HepG2 (cell line): Measurements from ENCODE around the gene DOK1. TPM values are rescaled to one million over a fixed set of nuclear protein-coding genes. Genes with fewer than 3 reads are reported as not detected.

Source experiments
- CHCHD3 ChIP-seq: sonication (generic); formaldehyde crosslinking; IDR thresholded peaks from 2 replicates; pipeline ENCODE4 v1.8.0; 2022; ENCODE audit warnings: mild to moderate bottlenecking, missing genetic modification reagents, moderate library complexity
- ELF4 ChIP-seq: sonication (generic); formaldehyde crosslinking; IDR thresholded peaks from 2 replicates; pipeline ENCODE4 v1.5.0; 2020; ENCODE audit warnings: missing genetic modification reagents, mild to moderate bottlenecking, moderate library complexity, borderline replicate concordance
- FOXA1 ChIP-seq, 2 experiments: fragments of 450-650 bp in 1 of 2; sonication (generic) in 1 of 2; formaldehyde crosslinking in 1 of 2; IDR thresholded peaks; 2 replicates each; pipeline versions ENCODE4 v1.4.0 to v1.6.1; 2016 to 2020; ENCODE audit warnings: missing genetic modification reagents in 1 of 2
- ISX ChIP-seq: sonication (generic); formaldehyde crosslinking; conservative IDR thresholded peaks from 2 replicates; pipeline ENCODE4 v1.5.0; 2020; ENCODE audit warnings: missing genetic modification reagents
- MAFK ChIP-seq, 2 experiments: IDR thresholded peaks in 1 of 2; conservative IDR thresholded peaks in 1 of 2; 2 replicates each; pipeline ENCODE4 v1.6.1; 2011; ENCODE audit warnings: improper control_type of control experiment in 2 of 2, low read length in 2 of 2
- NR2C2 ChIP-seq: sonication (generic); formaldehyde crosslinking; IDR thresholded peaks from 2 replicates; pipeline ENCODE4 v1.4.0; 2020; ENCODE audit warnings: missing genetic modification reagents, mild to moderate bottlenecking, moderate library complexity, borderline replicate concordance
- SKI ChIP-seq: fragments of 450-650 bp; IDR thresholded peaks from one replicate; pipeline ENCODE4 v1.6.1; 2018; ENCODE audit warnings: mild to moderate bottlenecking; ENCODE audit not compliant: partially characterized antibody
- TFE3 ChIP-seq: IDR thresholded peaks from 2 replicates; pipeline ENCODE4 v1.6.1; 2016
- ZBTB43 ChIP-seq: sonication (generic); formaldehyde crosslinking; conservative IDR thresholded peaks from 2 replicates; pipeline ENCODE4 v1.4.0; 2020; ENCODE audit warnings: missing genetic modification reagents
- ZMAT3 ChIP-seq: sonication (generic); formaldehyde crosslinking; conservative IDR thresholded peaks from 2 replicates; pipeline ENCODE4 v1.7.0; 2021; ENCODE audit warnings: missing genetic modification reagents
- ZMYM3 ChIP-seq: sonication (generic); formaldehyde crosslinking; IDR thresholded peaks from 2 replicates; pipeline ENCODE4 v1.5.1; 2020; ENCODE audit warnings: mild to moderate bottlenecking, missing genetic modification reagents
- ZNF703 ChIP-seq: sonication (generic); formaldehyde crosslinking; IDR thresholded peaks from 2 replicates; pipeline ENCODE4 v1.5.1; 2020; ENCODE audit warnings: missing genetic modification reagents, mild to moderate bottlenecking, moderate library complexity, borderline replicate concordance
- ZNF709 ChIP-seq: sonication (generic); formaldehyde crosslinking; IDR thresholded peaks from 2 replicates; pipeline ENCODE4 v1.5.0; 2020; ENCODE audit warnings: mild to moderate bottlenecking, missing genetic modification reagents
- ZNF747 ChIP-seq: sonication (generic); formaldehyde crosslinking; IDR thresholded peaks from 2 replicates; pipeline ENCODE4 v1.8.1; 2023; ENCODE audit warnings: missing genetic modification reagents, mild to moderate bottlenecking, borderline replicate concordance
- polyA plus RNA-seq, 8 experiments: library from polyadenylated mRNA; depleted of rRNA in 3 of 8; stranded (reverse) in 7 of 8; unstranded in 1 of 8; fragments of >200 nt; fragmentation: Illumina TruSeq in 4 of 8; extraction: Trizol in 4 of 8; gene quantifications; 2 replicates each; pipeline versions ENCODE4 v1.2.1 to v1.2.3, GENCODE V29; 2011 to 2016; ENCODE audit warnings: low read depth in 4 of 8, missing spikeins in 1 of 8, mixed read lengths in 1 of 8; ENCODE audit not compliant: insufficient read depth in 1 of 8
- total RNA-seq, 5 experiments: library from RNA; depleted of rRNA; stranded (reverse); fragments of >200 nt; fragmentation: Illumina TruSeq; extraction: Trizol; gene quantifications; 2 replicates each; pipeline ENCODE4 v1.2.3, GENCODE V29; 2016; ENCODE audit warnings: low read depth in 1 of 5
- TF ChIP-seq, protein P1 (sequence below): sonication (generic); formaldehyde crosslinking; IDR thresholded peaks from 2 replicates; pipeline ENCODE4 v1.4.0; 2020; ENCODE audit warnings: mild to moderate bottlenecking, missing genetic modification reagents, borderline replicate concordance
- TF ChIP-seq, protein P2 (sequence below): sonication (generic); formaldehyde crosslinking; IDR thresholded peaks from 2 replicates; pipeline ENCODE4 v1.4.0; 2020; ENCODE audit warnings: missing genetic modification reagents, borderline replicate concordance

The DOK1 gene
- total and polyA plus RNA-seq, 2 of the 13 experiments (the other 11 are each of a cell fraction or from before 2014, with no cell fraction given), result 0.53 to 0.74 TPM

DNA sequence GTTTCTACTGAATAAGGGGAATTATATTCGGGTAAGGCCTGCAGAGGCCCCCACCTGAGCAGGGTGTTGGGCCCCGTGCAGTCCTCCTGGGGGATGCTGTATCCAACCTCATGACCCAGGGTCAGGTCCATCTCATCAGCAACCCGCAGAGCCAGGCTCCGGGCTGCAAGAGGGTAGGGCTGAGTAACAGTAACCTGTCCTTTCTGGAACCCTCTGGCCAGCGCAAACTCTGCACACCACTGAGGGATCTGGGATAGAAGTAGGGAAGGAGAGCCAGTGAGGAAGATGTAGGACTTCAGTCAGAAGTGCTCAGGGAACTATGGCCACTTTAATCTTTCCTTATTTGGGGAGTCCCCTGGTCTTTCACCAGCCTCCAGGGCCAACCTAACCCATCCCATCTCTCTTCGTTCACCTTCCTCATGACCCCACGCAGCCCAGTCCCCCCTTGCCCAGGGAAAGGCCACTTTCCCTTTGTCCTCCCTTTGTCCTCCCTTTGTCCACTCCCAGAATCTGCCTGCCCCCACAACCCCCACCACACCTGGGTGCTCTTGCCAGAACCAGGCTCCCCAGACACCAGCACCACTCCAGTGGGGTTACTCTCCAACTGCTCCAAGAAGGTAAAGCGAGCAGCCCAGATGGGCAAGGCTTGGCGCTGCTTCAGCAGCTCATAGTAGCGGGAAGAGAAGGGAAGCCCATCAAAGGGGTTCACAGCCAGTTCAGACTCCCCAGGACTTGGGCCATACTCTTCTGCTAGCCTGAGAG is 29.4 kb upstream of the DOK1 start (continued):
- TF ChIP-seq, protein P1, sequence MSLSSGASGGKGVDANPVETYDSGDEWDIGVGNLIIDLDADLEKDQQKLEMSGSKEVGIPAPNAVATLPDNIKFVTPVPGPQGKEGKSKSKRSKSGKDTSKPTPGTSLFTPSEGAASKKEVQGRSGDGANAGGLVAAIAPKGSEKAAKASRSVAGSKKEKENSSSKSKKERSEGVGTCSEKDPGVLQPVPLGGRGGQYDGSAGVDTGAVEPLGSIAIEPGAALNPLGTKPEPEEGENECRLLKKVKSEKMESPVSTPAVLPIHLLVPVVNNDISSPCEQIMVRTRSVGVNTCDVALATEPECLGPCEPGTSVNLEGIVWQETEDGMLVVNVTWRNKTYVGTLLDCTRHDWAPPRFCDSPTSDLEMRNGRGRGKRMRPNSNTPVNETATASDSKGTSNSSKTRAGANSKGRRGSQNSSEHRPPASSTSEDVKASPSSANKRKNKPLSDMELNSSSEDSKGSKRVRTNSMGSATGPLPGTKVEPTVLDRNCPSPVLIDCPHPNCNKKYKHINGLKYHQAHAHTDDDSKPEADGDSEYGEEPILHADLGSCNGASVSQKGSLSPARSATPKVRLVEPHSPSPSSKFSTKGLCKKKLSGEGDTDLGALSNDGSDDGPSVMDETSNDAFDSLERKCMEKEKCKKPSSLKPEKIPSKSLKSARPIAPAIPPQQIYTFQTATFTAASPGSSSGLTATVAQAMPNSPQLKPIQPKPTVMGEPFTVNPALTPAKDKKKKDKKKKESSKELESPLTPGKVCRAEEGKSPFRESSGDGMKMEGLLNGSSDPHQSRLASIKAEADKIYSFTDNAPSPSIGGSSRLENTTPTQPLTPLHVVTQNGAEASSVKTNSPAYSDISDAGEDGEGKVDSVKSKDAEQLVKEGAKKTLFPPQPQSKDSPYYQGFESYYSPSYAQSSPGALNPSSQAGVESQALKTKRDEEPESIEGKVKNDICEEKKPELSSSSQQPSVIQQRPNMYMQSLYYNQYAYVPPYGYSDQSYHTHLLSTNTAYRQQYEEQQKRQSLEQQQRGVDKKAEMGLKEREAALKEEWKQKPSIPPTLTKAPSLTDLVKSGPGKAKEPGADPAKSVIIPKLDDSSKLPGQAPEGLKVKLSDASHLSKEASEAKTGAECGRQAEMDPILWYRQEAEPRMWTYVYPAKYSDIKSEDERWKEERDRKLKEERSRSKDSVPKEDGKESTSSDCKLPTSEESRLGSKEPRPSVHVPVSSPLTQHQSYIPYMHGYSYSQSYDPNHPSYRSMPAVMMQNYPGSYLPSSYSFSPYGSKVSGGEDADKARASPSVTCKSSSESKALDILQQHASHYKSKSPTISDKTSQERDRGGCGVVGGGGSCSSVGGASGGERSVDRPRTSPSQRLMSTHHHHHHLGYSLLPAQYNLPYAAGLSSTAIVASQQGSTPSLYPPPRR (CRISPR knock-in tag), result no peak
- no peak for TF ChIP-seq ELF4 (CRISPR knock-in tag)
- TF ChIP-seq FOXA1 (IDR thresholded peaks at IDR 0.05), result no peak
- TF ChIP-seq FOXA1 (CRISPR knock-in tag; IDR thresholded peaks at IDR 0.05), result no peak
- TF ChIP-seq ZBTB43, result no peak
- 0 out of 2 replicates have a peak, but pooled peaks have one; percentile 54 for TF ChIP-seq ZNF709 (CRISPR knock-in tag)
- no peak for TF ChIP-seq NR2C2 (CRISPR knock-in tag)
- TF ChIP-seq SKI, result no peak
- no peak for TF ChIP-seq ZNF703 (CRISPR knock-in tag)
- TF ChIP-seq ISX, result no peak
- TF ChIP-seq, protein P2, sequence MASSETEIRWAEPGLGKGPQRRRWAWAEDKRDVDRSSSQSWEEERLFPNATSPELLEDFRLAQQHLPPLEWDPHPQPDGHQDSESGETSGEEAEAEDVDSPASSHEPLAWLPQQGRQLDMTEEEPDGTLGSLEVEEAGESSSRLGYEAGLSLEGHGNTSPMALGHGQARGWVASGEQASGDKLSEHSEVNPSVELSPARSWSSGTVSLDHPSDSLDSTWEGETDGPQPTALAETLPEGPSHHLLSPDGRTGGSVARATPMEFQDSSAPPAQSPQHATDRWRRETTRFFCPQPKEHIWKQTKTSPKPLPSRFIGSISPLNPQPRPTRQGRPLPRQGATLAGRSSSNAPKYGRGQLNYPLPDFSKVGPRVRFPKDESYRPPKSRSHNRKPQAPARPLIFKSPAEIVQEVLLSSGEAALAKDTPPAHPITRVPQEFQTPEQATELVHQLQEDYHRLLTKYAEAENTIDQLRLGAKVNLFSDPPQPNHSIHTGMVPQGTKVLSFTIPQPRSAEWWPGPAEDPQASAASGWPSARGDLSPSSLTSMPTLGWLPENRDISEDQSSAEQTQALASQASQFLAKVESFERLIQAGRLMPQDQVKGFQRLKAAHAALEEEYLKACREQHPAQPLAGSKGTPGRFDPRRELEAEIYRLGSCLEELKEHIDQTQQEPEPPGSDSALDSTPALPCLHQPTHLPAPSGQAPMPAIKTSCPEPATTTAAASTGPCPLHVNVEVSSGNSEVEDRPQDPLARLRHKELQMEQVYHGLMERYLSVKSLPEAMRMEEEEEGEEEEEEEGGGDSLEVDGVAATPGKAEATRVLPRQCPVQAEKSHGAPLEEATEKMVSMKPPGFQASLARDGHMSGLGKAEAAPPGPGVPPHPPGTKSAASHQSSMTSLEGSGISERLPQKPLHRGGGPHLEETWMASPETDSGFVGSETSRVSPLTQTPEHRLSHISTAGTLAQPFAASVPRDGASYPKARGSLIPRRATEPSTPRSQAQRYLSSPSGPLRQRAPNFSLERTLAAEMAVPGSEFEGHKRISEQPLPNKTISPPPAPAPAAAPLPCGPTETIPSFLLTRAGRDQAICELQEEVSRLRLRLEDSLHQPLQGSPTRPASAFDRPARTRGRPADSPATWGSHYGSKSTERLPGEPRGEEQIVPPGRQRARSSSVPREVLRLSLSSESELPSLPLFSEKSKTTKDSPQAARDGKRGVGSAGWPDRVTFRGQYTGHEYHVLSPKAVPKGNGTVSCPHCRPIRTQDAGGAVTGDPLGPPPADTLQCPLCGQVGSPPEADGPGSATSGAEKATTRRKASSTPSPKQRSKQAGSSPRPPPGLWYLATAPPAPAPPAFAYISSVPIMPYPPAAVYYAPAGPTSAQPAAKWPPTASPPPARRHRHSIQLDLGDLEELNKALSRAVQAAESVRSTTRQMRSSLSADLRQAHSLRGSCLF, result no peak
- no peak for TF ChIP-seq TFE3 (CRISPR knock-in tag)
- TF ChIP-seq ZMAT3 (CRISPR knock-in tag), result no peak
- TF ChIP-seq ZNF747 (CRISPR knock-in tag), result no peak
- no peak for TF ChIP-seq ZMYM3 (CRISPR knock-in tag)
- TF ChIP-seq MAFK (conservative IDR thresholded peaks at IDR 0.05 in 1 of 2, IDR thresholded peaks at IDR 0.05 in 1 of 2; ENCODE audit: low read length in 2 of 2), result no peak
- no peak for TF ChIP-seq CHCHD3 (CRISPR knock-in tag)
